Activated CD8-positive, alpha-beta T cell treated with anti-CD3 and anti-CD28 coated beads for 36 hours (primary cell): ENCODE measurements around the gene ZNF280C. TPM values are rescaled to one million over a fixed set of nuclear protein-coding genes. Genes with fewer than 3 reads are reported as not detected.
"Not testable (repeated sequence)": the region's sequence is repeated elsewhere in the genome, so short reads cannot be mapped to it uniquely, and the experiment has no call there.

Experiments
- ATAC-seq: fragments of 200-7000 bp; cut with Tn5 transposase; one replicate; pipeline ENCODE4 v1.10.0; 2021; ENCODE audit warnings: mild to moderate bottlenecking, moderate library complexity
- CTCF ChIA-PET: fragments of 350-600 bp; sonication (Branson Sonifier 250); formaldehyde crosslinking; loops from one replicate; lab custom pipeline; 2021; ENCODE audit warnings: antibody characterized with exemption; lab: Charles Lee
- POLR2A ChIA-PET: fragments of 350-600 bp; sonication (Branson Sonifier 250); formaldehyde crosslinking; loops from one replicate; lab custom pipeline; 2021; ENCODE audit warnings: antibody characterized with exemption; lab: Charles Lee
- DNase-seq: peaks from one replicate; pipeline ENCODE4 v3.0.0-alpha.2; 2020
- H3K27ac Mint-ChIP-seq: one replicate; pipeline ENCODE4 v1.8.0; 2021; ENCODE audit warnings: mild to moderate bottlenecking, mixed read lengths
- H3K27me3 Mint-ChIP-seq: one replicate; pipeline ENCODE4 v1.8.0; 2021; ENCODE audit warnings: mixed read lengths
- H3K36me3 Mint-ChIP-seq: one replicate; pipeline ENCODE4 v1.8.0; 2021; ENCODE audit warnings: low read depth, mixed read lengths
- H3K4me1 Mint-ChIP-seq: one replicate; pipeline ENCODE4 v1.8.0; 2021; ENCODE audit warnings: low read depth, mixed read lengths
- H3K4me3 Mint-ChIP-seq: one replicate; pipeline ENCODE4 v1.8.0; 2021; ENCODE audit warnings: mild to moderate bottlenecking, moderate library complexity, mixed read lengths
- H3K9me3 Mint-ChIP-seq: one replicate; pipeline ENCODE4 v1.8.0; 2021; ENCODE audit warnings: mixed read lengths
- intact Hi-C: fragments of 100-400 bp; cut with micrococcal nuclease; formaldehyde crosslinking; loops from one replicate; pipeline ENCODE4 v1.10.0; 2022
- total RNA-seq, 2 experiments: library from RNA; stranded (reverse); gene quantifications; one replicate each; pipeline ENCODE4 v1.2.3, GENCODE V29; 2021
- TF ChIP-seq, protein P1 (sequence below): fragments of 200-600 bp; IDR thresholded peaks from one replicate; pipeline ENCODE4 v1.8.0; 2022; ENCODE audit warnings: antibody characterized with exemption, mild to moderate bottlenecking

Gene ZNF280C
- total RNA-seq, 2 experiments from 2014 or later = 5.4 to 5.8 TPM

DNA sequence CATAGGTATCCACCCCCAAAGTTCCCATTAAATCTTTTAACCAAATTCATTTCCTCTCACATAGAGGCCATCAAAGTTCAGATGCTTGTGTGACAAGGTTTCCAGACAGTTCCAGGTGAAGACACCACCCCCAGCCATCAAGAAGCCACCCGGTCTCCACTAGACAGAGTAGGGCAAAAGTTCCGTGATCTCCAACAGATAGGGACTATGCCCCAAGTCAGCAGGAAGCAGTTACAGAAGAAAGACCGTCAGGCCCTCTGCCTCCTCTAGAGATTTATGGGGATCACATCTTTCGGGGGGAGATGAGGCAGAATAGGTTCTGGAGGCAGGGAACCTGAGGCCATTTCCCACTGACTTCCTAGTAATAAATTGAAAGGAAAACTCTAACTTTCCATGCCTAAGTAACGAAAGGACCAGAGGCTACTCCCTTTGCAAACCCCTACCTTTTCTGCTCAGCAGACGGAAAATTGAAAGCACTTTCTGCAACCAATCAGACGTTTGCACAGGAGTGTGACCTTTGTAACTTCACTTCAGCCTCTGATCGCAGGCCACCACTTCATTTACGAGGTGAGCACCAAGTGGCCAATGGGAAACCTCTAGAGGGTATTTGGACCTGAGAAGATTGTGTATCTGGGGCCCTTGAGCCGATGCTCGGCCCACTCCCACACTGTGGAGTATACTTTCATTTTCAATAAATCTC lies 18.5 kb upstream of the ZNF280C start:
- POLR2A ChIA-PET = no interaction called here
- Mint-ChIP-seq H3K36me3 (no peaks in the 10 kb centered on the region), H3K27ac (no peak overlapping the region), H3K27me3 (no peaks in the 10 kb centered on the region), H3K4me1 (no peaks in the 10 kb centered on the region), H3K4me3 (no peak overlapping the region), H3K9me3 (no peaks in the 10 kb centered on the region)
- no peak for DNase-seq
- CTCF ChIA-PET = no interaction called here
- intact Hi-C loops = no loop called here
- no peak for ATAC-seq
- TF ChIP-seq, protein P1, sequence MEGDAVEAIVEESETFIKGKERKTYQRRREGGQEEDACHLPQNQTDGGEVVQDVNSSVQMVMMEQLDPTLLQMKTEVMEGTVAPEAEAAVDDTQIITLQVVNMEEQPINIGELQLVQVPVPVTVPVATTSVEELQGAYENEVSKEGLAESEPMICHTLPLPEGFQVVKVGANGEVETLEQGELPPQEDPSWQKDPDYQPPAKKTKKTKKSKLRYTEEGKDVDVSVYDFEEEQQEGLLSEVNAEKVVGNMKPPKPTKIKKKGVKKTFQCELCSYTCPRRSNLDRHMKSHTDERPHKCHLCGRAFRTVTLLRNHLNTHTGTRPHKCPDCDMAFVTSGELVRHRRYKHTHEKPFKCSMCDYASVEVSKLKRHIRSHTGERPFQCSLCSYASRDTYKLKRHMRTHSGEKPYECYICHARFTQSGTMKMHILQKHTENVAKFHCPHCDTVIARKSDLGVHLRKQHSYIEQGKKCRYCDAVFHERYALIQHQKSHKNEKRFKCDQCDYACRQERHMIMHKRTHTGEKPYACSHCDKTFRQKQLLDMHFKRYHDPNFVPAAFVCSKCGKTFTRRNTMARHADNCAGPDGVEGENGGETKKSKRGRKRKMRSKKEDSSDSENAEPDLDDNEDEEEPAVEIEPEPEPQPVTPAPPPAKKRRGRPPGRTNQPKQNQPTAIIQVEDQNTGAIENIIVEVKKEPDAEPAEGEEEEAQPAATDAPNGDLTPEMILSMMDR = no peak

DNA sequence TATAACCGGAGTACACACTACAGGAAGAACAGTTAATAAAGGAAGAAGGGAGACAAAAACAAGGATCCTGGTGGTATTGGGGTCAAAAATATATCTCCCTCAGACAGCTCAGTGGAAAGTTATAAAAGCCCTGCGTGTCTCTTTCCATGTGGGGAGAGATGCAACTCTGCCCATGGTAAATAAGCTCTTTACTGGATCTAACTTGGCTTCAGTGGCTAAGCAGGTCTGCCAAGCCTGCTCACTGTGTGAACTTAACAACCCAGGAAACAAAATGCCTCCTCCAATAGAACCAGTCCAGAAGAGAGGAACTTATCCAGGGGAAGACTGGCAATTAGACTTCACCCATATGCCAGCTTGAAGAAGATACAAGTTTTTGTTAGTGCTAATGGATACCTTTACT lies 17.0 kb upstream of the ZNF280C start:
- DNase-seq (no peak), ATAC-seq (no peak)
- Mint-ChIP-seq H3K36me3 (no peaks in the 10 kb centered on the region), H3K9me3 (no peaks in the 10 kb centered on the region), H3K27me3 (no peaks in the 10 kb centered on the region), H3K27ac (no peak overlapping the region), H3K4me3 (no peak overlapping the region), H3K4me1 (no peaks in the 10 kb centered on the region)
- CTCF ChIA-PET = no interaction called here
- POLR2A ChIA-PET = no interaction called here
- intact Hi-C loops = no loop called here
- TF ChIP-seq, protein P1 = no peak

DNA sequence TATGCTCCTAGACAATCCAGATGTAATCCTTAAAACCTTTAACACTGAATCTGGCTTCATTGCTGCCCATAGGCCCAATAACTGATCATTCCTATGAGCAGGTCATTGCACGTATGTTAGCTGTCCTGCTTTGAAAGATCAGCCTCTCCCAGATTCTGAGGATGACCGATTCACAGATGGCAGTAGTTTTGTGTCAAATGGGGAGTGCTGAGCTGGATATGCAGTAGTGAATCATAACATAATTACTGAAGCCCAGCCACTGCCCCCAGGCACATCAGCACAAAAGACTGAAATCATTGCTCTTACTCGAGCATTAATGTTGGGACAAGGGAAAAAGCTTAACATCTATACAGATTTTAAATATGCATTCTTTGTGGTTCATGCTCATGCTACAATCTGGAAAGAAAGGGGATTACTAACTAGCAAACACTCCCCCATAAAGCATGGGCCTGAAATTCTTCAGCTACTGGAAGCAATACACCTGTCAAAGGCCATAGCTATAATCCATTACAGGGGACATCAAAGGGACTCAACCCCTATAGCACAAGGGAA lies 16.4 kb upstream of the ZNF280C start:
- intact Hi-C loops = no loop called here
- no peaks in the 10 kb centered on the region for H3K36me3 Mint-ChIP-seq
- POLR2A ChIA-PET = no interaction called here
- TF ChIP-seq, protein P1 = no peak
- ATAC-seq = no peak
- CTCF ChIA-PET = no interaction called here
- H3K4me3 Mint-ChIP-seq = no peak overlapping the region
- no peak for DNase-seq
- H3K27me3 Mint-ChIP-seq = no peaks in the 10 kb centered on the region
- no peak overlapping the region for H3K27ac Mint-ChIP-seq
- no peaks in the 10 kb centered on the region for H3K4me1 Mint-ChIP-seq
- H3K9me3 Mint-ChIP-seq = no peaks in the 10 kb centered on the region

DNA sequence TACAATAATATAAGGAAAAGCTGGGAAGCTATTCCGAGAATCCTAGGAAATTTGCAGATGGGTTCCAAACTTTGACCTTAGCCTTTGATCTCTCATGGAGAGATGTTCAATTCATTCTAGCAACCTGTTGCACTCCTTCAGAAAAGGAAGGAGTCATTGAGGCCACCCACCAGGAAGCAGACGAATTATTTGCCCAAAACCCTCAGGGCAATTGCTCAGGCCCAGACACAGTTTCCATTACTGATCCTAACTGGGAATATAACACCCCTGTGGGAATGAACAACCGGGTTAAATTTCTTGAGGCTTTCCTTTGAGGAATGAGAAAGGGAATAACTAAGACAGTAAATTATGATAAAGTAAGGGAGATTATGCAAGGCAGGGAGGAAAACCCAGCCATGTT lies 13.5 kb upstream of the ZNF280C start:
- no peaks in the 10 kb centered on the region for H3K4me1 Mint-ChIP-seq
- intact Hi-C loops = no loop called here
- H3K27me3 Mint-ChIP-seq = no peaks in the 10 kb centered on the region
- no peaks in the 10 kb centered on the region for H3K9me3 Mint-ChIP-seq
- ChIA-PET POLR2A (no interaction called here), CTCF (no interaction called here)
- no peak for ATAC-seq
- no peak overlapping the region for H3K27ac Mint-ChIP-seq
- no peaks in the 10 kb centered on the region for H3K36me3 Mint-ChIP-seq
- no peak for DNase-seq
- TF ChIP-seq, protein P1 = no peak
- no peak overlapping the region for H3K4me3 Mint-ChIP-seq

DNA sequence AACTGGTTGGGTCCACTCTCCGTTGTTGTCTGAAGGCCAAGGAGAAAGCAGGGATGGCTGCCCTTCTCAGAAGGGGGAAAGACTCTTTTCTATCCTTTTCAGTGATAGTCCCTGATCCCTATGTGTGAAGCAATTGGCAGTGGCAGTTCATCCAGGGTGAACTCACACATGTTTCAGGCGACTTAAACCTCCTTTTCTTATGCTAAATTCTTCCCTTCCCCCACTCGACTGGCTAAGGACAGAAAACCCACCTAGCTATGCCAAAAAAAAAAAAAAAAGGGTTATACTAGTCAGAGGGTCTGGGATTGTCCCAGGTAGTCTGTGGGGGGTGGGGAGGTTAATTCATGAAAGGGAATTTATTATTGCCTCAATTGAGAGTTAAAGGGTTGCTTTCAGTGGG lies 12.2 kb upstream of the ZNF280C start:
- DNase-seq = no peak
- CTCF ChIA-PET = no interaction called here
- POLR2A ChIA-PET = no interaction called here
- Mint-ChIP-seq H3K4me1 (no peaks in the 10 kb centered on the region), H3K27ac (no peak overlapping the region), H3K4me3 (no peak overlapping the region), H3K27me3 (no peaks in the 10 kb centered on the region), H3K36me3 (no peaks in the 10 kb centered on the region), H3K9me3 (no peaks in the 10 kb centered on the region)
- TF ChIP-seq, protein P1 = no peak
- ATAC-seq = no peak
- intact Hi-C loops = no loop called here

DNA sequence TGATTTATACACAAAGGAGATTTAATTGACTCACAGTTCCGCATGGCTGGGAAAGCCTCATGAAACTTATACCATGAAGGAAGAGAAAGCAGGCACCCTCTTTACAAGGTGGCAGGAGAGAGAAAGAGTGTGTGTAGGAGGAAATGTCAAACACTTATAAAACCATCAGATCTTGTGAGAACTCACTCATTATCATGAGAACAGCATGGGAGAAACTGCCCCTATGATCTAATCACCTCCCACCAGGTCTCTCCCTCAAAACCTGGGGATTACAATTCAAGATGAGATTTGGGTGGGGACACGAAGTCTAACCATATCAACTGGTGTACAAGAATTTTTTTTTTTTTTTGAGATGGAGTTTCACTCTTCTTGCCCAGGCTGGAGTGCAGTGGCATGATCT lies 3.6 kb upstream of the ZNF280C start:
- H3K27ac Mint-ChIP-seq, DNase-seq, POLR2A ChIA-PET, ATAC-seq, H3K36me3 Mint-ChIP-seq, CTCF ChIA-PET, H3K9me3 Mint-ChIP-seq, H3K4me1 Mint-ChIP-seq, H3K27me3 Mint-ChIP-seq, intact Hi-C loops, H3K4me3 Mint-ChIP-seq: not testable (repeated sequence)

DNA sequence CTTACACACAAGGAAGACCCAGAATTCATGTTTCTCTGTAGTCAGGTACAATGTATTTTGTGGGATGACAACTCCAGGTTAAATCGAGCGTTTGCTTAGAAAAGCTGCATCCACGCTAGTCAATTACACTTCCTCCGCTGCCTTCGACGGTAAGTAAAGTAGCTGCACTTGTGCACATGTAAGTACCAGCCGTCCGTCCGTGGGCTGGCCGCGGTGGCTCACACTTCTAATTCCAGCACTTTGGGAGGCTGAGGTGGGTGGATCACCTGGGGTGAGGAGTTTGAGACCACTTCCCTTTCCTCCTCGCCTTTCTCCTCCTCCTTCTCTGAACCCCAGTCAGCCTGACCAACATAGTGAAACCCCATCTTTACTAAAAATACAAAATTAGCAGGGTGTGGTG lies 692 bp upstream of the ZNF280C start:
- CTCF ChIA-PET, H3K36me3 Mint-ChIP-seq, ATAC-seq: not testable (repeated sequence)

More for the DNA sequence above, 692 bp upstream of the ZNF280C start:
- intact Hi-C loops, H3K27ac Mint-ChIP-seq, H3K27me3 Mint-ChIP-seq, POLR2A ChIA-PET, H3K9me3 Mint-ChIP-seq, H3K4me3 Mint-ChIP-seq, DNase-seq: not testable (repeated sequence)
- H3K4me1 Mint-ChIP-seq = peaks cover 15% of the 10 kb centered on the region
